ENCODE data around the gene GSTT2. TPM values are rescaled to one million over a fixed set of nuclear protein-coding genes. Genes with fewer than 3 reads are reported as not detected.

GSTT2 gene
- total RNA-seq, 1 donor from 2014 or later = 1.1 TPM

- no peak for DNase-seq
- Histone ChIP-seq H3K9me3 (no peaks in the 10 kb centered on the region), H3K27ac (no peak overlapping the region), H3K4me3 (no peak overlapping the region), H3K27me3 (no peaks in the 10 kb centered on the region), H3K4me1 (peaks cover 15% of the 10 kb centered on the region), H3K36me3 (no peaks in the 10 kb centered on the region)
- no peak for TF ChIP-seq CTCF (IDR thresholded peaks at IDR 0.05)
- intact Hi-C loops (cut with DNase I) = no loop called here
- ATAC-seq = no peak
These were observed 36.2 kb downstream of the GSTT2 start for GRCh38 chr22:24016156-24016555.

- H3K4me3 ChIP-seq = no peak overlapping the region
- H3K27ac ChIP-seq = no peak overlapping the region
- ATAC-seq (no peak), DNase-seq (no peak)
- H3K4me1 ChIP-seq = no peaks in the 10 kb centered on the region
- no peaks in the 10 kb centered on the region for H3K27me3 ChIP-seq
- H3K9me3 ChIP-seq = no peaks in the 10 kb centered on the region
- no peak for TF ChIP-seq CTCF (IDR thresholded peaks at IDR 0.05)
- no peaks in the 10 kb centered on the region for H3K36me3 ChIP-seq
- intact Hi-C loops (cut with DNase I) = no loop called here
These were observed 41.4 kb downstream of the GSTT2 start for GRCh38 chr22:24021304-24021703.

GRCh38 chr22:24023204-24023789 is 43.4 kb downstream of the GSTT2 start:
- DNase-seq (no peak), ATAC-seq (no peak)
- Histone ChIP-seq H3K27ac (no peak overlapping the region), H3K27me3 (no peaks in the 10 kb centered on the region), H3K9me3 (no peaks in the 10 kb centered on the region), H3K4me3 (no peak overlapping the region), H3K4me1 (no peaks in the 10 kb centered on the region), H3K36me3 (no peaks in the 10 kb centered on the region)
- intact Hi-C loops (cut with DNase I) = no loop called here
- TF ChIP-seq CTCF (IDR thresholded peaks at IDR 0.05) = no peak

GRCh38 chr22:24024354-24024753 is 44.4 kb downstream of the GSTT2 start:
- no peak overlapping the region for H3K27ac ChIP-seq
- intact Hi-C loops (cut with DNase I) = no loop called here
- TF ChIP-seq CTCF (IDR thresholded peaks at IDR 0.05) = no peak
- no peak overlapping the region for H3K4me3 ChIP-seq
- no peaks in the 10 kb centered on the region for H3K4me1 ChIP-seq
- no peaks in the 10 kb centered on the region for H3K9me3 ChIP-seq
- no peaks in the 10 kb centered on the region for H3K36me3 ChIP-seq
- ATAC-seq (no peak), DNase-seq (no peak)
- H3K27me3 ChIP-seq = no peaks in the 10 kb centered on the region

GRCh38 chr22:24025475-24025874 is 45.5 kb downstream of the GSTT2 start:
- no peak overlapping the region for H3K27ac ChIP-seq
- DNase-seq (no peak), ATAC-seq (no peak)
- intact Hi-C loops (cut with DNase I) = no loop called here
- no peaks in the 10 kb centered on the region for H3K27me3 ChIP-seq
- no peaks in the 10 kb centered on the region for H3K36me3 ChIP-seq
- no peak overlapping the region for H3K4me3 ChIP-seq
- no peak for TF ChIP-seq CTCF (IDR thresholded peaks at IDR 0.05)
- H3K4me1 ChIP-seq = no peaks in the 10 kb centered on the region
- H3K9me3 ChIP-seq = no peaks in the 10 kb centered on the region

GRCh38 chr22:24026056-24026455 is 46.1 kb downstream of the GSTT2 start:
- no peaks in the 10 kb centered on the region for H3K27me3 ChIP-seq
- H3K27ac ChIP-seq = no peak overlapping the region
- TF ChIP-seq CTCF (IDR thresholded peaks at IDR 0.05) = no peak
- H3K4me3 ChIP-seq = no peak overlapping the region
- H3K36me3 ChIP-seq = peaks cover 3% of the 10 kb centered on the region
- DNase-seq (no peak), ATAC-seq (no peak)
- intact Hi-C loops (cut with DNase I) = no loop called here
- H3K4me1 ChIP-seq = no peaks in the 10 kb centered on the region
- H3K9me3 ChIP-seq = no peaks in the 10 kb centered on the region

Measured in upper lobe of right lung (tissue), 1 donor.